GM10248 (cell line): ENCODE data around the gene DCAF17.
"Not testable (repeated sequence)": the region's sequence is repeated elsewhere in the genome, so short reads cannot be mapped to it uniquely, and the experiment has no call there.

Experiments used
- CTCF ChIA-PET: fragments of 300-600 bp; sonication (Branson Sonifier 250); formaldehyde crosslinking; extraction: SDS; loops from one replicate; lab custom pipeline; 2021; ENCODE audit warnings: antibody characterized with exemption; lab: Yijun Ruan, JAX
- POLR2A ChIA-PET: fragments of 350-650 bp; sonication (Branson Sonifier 250); formaldehyde crosslinking; extraction: SDS; loops from one replicate; lab custom pipeline; 2020; ENCODE audit warnings: antibody characterized with exemption; lab: Yijun Ruan, JAX
- DNase-seq: peaks from one replicate; pipeline ENCODE4 v3.0.0; 2012; ENCODE audit errors: extremely low spot score
- CTCF ChIP-seq: IDR thresholded peaks from 2 replicates; pipeline ENCODE4 v1.5.1; 2012; ENCODE audit warnings: mild to moderate bottlenecking, low read depth; ENCODE audit errors: extremely low read depth, missing control alignments, control extremely low read depth

The DCAF17 gene

DNA sequence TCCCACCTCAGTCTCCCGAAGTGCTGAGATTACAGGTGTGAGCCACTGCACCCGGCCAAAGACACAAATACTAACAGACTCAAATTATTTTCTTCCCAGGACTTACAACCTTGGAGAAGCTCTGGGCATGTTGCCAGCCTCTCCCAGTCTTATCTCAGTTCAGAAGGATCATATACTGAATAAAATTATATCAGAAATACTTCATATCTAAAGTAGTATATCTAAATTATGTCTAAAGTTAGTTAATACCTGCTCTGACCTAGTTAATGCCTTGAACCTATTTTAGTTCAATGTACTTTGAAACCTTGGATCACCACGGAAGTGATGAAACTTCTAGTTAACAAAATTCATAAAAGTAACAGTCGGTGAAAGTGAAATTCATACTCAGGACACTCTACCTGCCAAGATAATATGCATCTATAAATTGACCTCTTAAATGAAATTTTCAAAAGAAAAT is 53.8 kb downstream of the DCAF17 start:
- CTCF ChIA-PET, result interaction anchor here (1.6 kb wide), 1 partner anchor 559 kb away, joined by 3 read pairs; the partner anchor contains the start of gene GORASP2
- DNase-seq, result no peak
- POLR2A ChIA-PET, result no interaction called here
- TF ChIP-seq CTCF, result no peak

GRCh38 chr2:171490577-171490976 is 56.6 kb downstream of the DCAF17 start:
- ChIA-PET CTCF (interaction anchor here (0.7 to 1.1 kb wide), 2 partner anchors 15 to 33 kb away, joined by 3 read pairs; no protein-coding TSS in a partner anchor), POLR2A (no interaction called here)
- TF ChIP-seq CTCF, result no peak
- DNase-seq, result no peak

DNA sequence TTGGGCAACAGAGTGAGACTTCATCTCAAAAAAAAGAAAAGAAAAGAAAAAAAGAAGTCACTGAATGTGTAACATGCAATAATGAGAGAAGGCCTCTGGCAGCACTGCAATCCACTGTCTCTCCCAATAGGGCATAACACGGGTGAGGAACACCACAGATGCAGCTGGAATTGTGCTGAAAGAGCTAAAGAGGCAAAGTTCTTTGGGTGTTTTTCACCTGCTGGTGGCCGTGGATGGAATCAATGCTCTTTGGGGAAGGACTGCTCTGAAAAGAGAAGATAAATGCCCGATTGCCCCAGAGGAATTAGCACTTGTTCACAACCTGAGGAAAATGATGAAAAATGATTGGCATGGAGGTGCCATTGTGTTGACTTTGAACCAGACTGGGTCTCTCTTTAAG is 57.3 kb downstream of the DCAF17 start:
- no peak for DNase-seq
- ChIA-PET CTCF (interaction anchor here (1.1 kb wide), 1 partner anchor 14 kb away, joined by 3 read pairs; no protein-coding TSS in a partner anchor), POLR2A (no interaction called here)
- TF ChIP-seq CTCF, result no peak

- DNase-seq, result no peak
- CTCF ChIA-PET, result interaction anchor here (1.2 kb wide), 1 partner anchor 14 kb away, joined by 3 read pairs; no protein-coding TSS in a partner anchor
- no peak for TF ChIP-seq CTCF
- POLR2A ChIA-PET, result no interaction called here
These were observed 58.6 kb downstream of the DCAF17 start for GRCh38 chr2:171492664-171493063.

- DNase-seq, POLR2A ChIA-PET: not testable (repeated sequence)
These were observed 63.6 kb downstream of the DCAF17 start for GRCh38 chr2:171497664-171498063.

DNA sequence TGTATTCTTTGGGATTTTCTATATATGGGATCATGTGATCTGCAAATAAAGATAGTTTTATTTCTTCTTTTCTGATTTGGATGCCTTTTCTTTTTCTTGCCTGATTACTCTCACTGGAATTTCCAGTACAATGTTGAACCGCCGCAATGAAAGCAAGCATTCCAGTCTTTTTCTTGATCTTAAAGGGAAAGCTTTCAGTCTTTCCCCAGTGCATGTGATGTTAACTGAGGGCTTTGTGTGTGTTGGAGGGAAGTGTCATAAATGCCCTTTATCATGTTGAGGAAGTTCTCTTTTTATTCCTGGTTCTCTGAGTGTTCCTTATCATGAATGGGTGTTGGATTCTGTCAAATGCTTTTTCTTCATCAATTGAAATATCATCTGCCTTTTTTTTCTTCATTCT is 71.3 kb downstream of the DCAF17 start:
- no peak for DNase-seq
- CTCF ChIA-PET, result interaction anchor here (0.8 to 1.0 kb wide), 4 partner anchors 14 to 532 kb away, joined by 3 read pairs; no protein-coding TSS in a partner anchor
- POLR2A ChIA-PET, result no interaction called here

More at GRCh38 chr2:171497664-171498063, 63.6 kb downstream of the DCAF17 start:
- CTCF ChIA-PET, result not testable (repeated sequence)

More for the DNA sequence above, 71.3 kb downstream of the DCAF17 start:
- TF ChIP-seq CTCF, result no peak
